K562 (cell line): ENCODE results near the gene PRDX2. TPM values are rescaled to one million over a fixed set of nuclear protein-coding genes. Genes with fewer than 3 reads are reported as not detected.

Experiments
- ERF ChIP-seq: fragments of 450-650 bp; formaldehyde crosslinking; IDR thresholded peaks from 2 replicates; pipeline ENCODE4 v1.4.0; 2020; ENCODE audit warnings: mild to moderate bottlenecking, mixed read lengths
- EZH2 ChIP-seq: IDR thresholded peaks from 2 replicates; pipeline ENCODE4 v1.6.1; 2012; ENCODE audit warnings: low read depth, mild to moderate bottlenecking, inconsistent platforms, low read length, borderline replicate concordance
- HNRNPH1 ChIP-seq: fragments of 200-400 bp; formaldehyde crosslinking; optimal IDR thresholded peaks from 2 replicates; pipeline ENCODE3; 2017; ENCODE audit warnings: low read depth, mild to moderate bottlenecking, low read length, moderate library complexity
- KLF10 ChIP-seq: fragments of 250-450 bp; sonication (Bioruptor Pico); IDR thresholded peaks from 2 replicates; pipeline ENCODE4 v1.6.1; 2021; ENCODE audit warnings: matching md5 sums
- NFYB ChIP-seq: IDR thresholded peaks from 2 replicates; pipeline ENCODE4 v1.6.1; 2011; ENCODE audit warnings: mild to moderate bottlenecking, moderate library complexity; ENCODE audit not compliant: insufficient read length; ENCODE audit errors: extremely low read depth
- PHF21A ChIP-seq: fragments of 450-650 bp; IDR thresholded peaks from 2 replicates; pipeline ENCODE4 v1.6.1; 2017; ENCODE audit warnings: low read depth, borderline replicate concordance
- TCF7 ChIP-seq: sonication (generic); IDR thresholded peaks from 2 replicates; pipeline ENCODE4 v1.6.1; 2016; ENCODE audit warnings: antibody characterized with exemption, borderline replicate concordance
- TEAD1 ChIP-seq, 2 experiments: fragments of 450-650 bp in 1 of 2; sonication (generic) in 1 of 2; formaldehyde crosslinking; IDR thresholded peaks; 2 replicates each; pipeline versions ENCODE4 v1.4.0 to v1.8.0; 2020 to 2022; ENCODE audit warnings: mild to moderate bottlenecking in 2 of 2, missing genetic modification reagents in 1 of 2
- ZNF444 ChIP-seq: fragments of 250-450 bp; sonication (Bioruptor Pico); IDR thresholded peaks from 2 replicates; pipeline ENCODE4 v1.4.0; 2020; ENCODE audit warnings: mild to moderate bottlenecking, moderate library complexity
- ZNF668 ChIP-seq: fragments of 250-450 bp; sonication (Bioruptor Pico); IDR thresholded peaks from 2 replicates; pipeline ENCODE4 v1.8.0; 2022; ENCODE audit warnings: mild to moderate bottlenecking, inconsistent platforms
- ZNF778 ChIP-seq: fragments of 450-650 bp; formaldehyde crosslinking; IDR thresholded peaks from 2 replicates; pipeline ENCODE4 v1.4.0; 2020; ENCODE audit warnings: mild to moderate bottlenecking, moderate library complexity
- polyA plus RNA-seq, 8 experiments: library from polyadenylated mRNA; depleted of rRNA in 4 of 8; stranded (reverse) in 5 of 8; unstranded in 3 of 8; fragments of >200 nt; fragmentation: Nextera tagmentation in 2 of 8; fragmentation: Illumina TruSeq in 1 of 8; extraction: Ambion mirVana in 2 of 8; extraction: Trizol in 1 of 8; gene quantifications; 2 replicates each; pipeline versions ENCODE4 v1.2.1 to v1.2.3, GENCODE V29; 2011 to 2014; ENCODE audit warnings: inconsistent platforms in 1 of 8, missing spikeins in 1 of 8
- total RNA-seq, 7 experiments: library from RNA; depleted of rRNA in 6 of 7; stranded (reverse); fragments of >200 nt in 6 of 7; fragmentation: Illumina TruSeq in 2 of 7; extraction: Trizol in 2 of 7; gene quantifications; 2 replicates each; pipeline versions ENCODE4 v1.2.1 to v1.2.3, GENCODE V29; 2011 to 2021; ENCODE audit warnings: low replicate concordance in 1 of 7
- TF ChIP-seq, protein P1 (sequence below): sonication (generic); formaldehyde crosslinking; IDR thresholded peaks from 2 replicates; pipeline ENCODE4 v1.8.0; 2022; ENCODE audit warnings: mild to moderate bottlenecking, missing genetic modification reagents, borderline replicate concordance
- TF ChIP-seq, protein P2 (sequence below): fragments of 450-650 bp; IDR thresholded peaks from 2 replicates; pipeline ENCODE4 v1.6.1; 2016; ENCODE audit warnings: low read depth
- TF ChIP-seq, protein P3 (sequence below): sonication (generic); formaldehyde crosslinking; IDR thresholded peaks from 2 replicates; pipeline ENCODE4 v1.9.0; 2022; ENCODE audit warnings: mild to moderate bottlenecking, missing genetic modification reagents
- TF ChIP-seq, protein P4 (sequence below): fragments of 450-650 bp; IDR thresholded peaks from 2 replicates; pipeline ENCODE4 v1.6.1; 2017; ENCODE audit warnings: mild to moderate bottlenecking, moderate library complexity

Gene PRDX2
- total and polyA plus RNA-seq, 9 of the 15 experiments (the other 6 are each of a cell fraction or from before 2014, with no cell fraction given) = 206 to 1,183 (median 415) TPM

DNA sequence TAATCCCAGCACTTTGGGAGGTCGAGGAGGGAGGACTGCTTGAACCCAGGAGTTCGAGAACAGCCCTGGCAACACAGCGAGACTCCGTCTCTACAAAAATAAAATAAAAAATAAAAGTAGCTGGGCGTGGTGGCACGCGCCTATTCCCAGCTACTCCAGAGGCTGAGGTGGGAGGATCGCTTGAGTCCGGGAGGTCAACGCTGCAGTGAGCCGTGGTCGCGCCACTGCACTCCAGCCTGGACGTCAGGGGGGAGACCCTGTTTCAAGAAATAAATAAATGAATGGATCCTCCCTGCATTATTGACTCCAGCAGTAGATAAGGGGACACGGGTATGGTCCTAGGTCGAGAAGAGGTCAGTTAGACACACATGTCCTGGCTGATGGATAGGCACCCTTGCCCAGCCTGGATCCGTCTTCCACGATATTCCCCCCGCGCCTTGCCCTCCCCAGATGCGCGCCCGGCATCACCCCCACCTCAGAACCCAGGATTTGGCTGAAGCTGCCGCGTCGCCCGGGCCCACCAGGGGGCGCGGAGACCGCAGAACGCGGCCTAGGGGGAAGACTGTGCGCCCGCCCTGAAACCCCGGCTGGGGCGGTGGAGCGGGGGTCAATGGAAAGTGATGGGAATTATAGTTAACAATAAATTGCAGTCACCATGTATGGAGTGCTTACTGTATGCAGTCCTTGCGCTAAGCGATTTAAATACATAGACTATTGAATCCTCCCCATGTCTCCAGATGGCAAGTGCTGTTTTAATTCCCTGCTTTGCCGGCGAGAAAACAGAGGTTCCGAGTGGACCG, 24.2 kb downstream of the PRDX2 start (continued):
- TF ChIP-seq TEAD1 (CRISPR knock-in tag; IDR thresholded peaks at IDR 0.05) (0 out of 4 replicates have a peak, but pooled peaks of 1 of the 2 experiments have one; percentile 18), EZH2 (no peak), ZNF444 (CRISPR knock-in tag) (no peak), PHF21A (peak; percentile 49; the same call in 1 of the 2 replicates), KLF10 (CRISPR knock-in tag) (no peak), ZNF778 (CRISPR knock-in tag) (no peak), ERF (CRISPR knock-in tag) (peak; percentile 75; the same call in 1 of the 2 replicates), HNRNPH1 (no peak), NFYB (no peak), ZNF668 (CRISPR knock-in tag) (no peak), TCF7 (no peak)
- TF ChIP-seq, protein P1, sequence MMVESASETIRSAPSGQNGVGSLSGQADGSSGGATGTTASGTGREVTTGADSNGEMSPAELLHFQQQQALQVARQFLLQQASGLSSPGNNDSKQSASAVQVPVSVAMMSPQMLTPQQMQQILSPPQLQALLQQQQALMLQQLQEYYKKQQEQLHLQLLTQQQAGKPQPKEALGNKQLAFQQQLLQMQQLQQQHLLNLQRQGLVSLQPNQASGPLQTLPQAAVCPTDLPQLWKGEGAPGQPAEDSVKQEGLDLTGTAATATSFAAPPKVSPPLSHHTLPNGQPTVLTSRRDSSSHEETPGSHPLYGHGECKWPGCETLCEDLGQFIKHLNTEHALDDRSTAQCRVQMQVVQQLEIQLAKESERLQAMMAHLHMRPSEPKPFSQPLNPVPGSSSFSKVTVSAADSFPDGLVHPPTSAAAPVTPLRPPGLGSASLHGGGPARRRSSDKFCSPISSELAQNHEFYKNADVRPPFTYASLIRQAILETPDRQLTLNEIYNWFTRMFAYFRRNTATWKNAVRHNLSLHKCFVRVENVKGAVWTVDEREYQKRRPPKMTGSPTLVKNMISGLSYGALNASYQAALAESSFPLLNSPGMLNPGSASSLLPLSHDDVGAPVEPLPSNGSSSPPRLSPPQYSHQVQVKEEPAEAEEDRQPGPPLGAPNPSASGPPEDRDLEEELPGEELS (CRISPR knock-in tag) = no peak
- TF ChIP-seq, protein P2, sequence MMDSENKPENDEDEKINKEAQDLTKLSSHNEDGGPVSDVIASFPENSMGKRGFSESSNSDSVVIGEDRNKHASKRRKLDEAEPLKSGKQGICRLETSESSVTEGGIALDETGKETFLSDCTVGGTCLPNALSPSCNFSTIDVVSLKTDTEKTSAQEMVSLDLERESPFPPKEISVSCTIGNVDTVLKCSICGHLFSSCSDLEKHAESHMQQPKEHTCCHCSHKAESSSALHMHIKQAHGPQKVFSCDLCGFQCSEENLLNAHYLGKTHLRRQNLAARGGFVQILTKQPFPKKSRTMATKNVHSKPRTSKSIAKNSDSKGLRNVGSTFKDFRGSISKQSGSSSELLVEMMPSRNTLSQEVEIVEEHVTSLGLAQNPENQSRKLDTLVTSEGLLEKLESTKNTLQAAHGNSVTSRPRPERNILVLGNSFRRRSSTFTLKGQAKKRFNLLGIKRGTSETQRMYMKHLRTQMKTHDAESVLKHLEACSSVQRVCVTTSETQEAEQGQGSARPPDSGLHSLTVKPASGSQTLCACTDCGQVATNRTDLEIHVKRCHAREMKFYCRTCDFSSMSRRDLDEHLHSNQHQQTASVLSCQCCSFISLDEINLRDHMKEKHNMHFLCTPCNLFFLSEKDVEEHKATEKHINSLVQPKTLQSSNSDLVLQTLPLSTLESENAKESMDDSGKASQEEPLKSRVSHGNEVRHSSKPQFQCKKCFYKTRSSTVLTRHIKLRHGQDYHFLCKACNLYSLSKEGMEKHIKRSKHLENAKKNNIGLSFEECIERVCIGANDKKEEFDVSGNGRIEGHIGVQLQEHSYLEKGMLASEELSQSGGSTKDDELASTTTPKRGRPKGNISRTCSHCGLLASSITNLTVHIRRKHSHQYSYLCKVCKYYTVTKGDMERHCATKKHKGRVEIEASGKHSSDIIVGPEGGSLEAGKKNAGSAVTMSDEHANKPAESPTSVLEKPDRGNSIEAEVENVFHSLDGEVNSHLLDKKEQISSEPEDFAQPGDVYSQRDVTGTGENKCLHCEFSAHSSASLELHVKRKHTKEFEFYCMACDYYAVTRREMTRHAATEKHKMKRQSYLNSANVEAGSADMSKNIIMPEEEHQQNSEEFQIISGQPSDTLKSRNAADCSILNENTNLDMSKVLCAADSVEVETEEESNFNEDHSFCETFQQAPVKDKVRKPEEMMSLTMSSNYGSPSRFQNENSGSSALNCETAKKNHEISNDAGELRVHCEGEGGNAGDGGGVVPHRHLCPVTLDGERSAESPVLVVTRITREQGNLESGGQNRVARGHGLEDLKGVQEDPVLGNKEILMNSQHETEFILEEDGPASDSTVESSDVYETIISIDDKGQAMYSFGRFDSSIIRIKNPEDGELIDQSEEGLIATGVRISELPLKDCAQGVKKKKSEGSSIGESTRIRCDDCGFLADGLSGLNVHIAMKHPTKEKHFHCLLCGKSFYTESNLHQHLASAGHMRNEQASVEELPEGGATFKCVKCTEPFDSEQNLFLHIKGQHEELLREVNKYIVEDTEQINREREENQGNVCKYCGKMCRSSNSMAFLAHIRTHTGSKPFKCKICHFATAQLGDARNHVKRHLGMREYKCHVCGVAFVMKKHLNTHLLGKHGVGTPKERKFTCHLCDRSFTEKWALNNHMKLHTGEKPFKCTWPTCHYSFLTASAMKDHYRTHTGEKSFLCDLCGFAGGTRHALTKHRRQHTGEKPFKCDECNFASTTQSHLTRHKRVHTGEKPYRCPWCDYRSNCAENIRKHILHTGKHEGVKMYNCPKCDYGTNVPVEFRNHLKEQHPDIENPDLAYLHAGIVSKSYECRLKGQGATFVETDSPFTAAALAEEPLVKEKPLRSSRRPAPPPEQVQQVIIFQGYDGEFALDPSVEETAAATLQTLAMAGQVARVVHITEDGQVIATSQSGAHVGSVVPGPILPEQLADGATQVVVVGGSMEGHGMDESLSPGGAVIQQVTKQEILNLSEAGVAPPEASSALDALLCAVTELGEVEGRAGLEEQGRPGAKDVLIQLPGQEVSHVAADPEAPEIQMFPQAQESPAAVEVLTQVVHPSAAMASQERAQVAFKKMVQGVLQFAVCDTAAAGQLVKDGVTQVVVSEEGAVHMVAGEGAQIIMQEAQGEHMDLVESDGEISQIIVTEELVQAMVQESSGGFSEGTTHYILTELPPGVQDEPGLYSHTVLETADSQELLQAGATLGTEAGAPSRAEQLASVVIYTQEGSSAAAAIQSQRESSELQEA = no peak
- TF ChIP-seq, protein P3, sequence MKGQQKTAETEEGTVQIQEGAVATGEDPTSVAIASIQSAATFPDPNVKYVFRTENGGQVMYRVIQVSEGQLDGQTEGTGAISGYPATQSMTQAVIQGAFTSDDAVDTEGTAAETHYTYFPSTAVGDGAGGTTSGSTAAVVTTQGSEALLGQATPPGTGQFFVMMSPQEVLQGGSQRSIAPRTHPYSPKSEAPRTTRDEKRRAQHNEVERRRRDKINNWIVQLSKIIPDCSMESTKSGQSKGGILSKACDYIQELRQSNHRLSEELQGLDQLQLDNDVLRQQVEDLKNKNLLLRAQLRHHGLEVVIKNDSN (CRISPR knock-in tag) = no peak
- TF ChIP-seq, protein P4, sequence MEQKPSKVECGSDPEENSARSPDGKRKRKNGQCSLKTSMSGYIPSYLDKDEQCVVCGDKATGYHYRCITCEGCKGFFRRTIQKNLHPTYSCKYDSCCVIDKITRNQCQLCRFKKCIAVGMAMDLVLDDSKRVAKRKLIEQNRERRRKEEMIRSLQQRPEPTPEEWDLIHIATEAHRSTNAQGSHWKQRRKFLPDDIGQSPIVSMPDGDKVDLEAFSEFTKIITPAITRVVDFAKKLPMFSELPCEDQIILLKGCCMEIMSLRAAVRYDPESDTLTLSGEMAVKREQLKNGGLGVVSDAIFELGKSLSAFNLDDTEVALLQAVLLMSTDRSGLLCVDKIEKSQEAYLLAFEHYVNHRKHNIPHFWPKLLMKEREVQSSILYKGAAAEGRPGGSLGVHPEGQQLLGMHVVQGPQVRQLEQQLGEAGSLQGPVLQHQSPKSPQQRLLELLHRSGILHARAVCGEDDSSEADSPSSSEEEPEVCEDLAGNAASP = no peak
